Neural progenitor cell (in vitro differentiated cells): ENCODE results near the gene FLT3LG. TPM values are rescaled to one million over a fixed set of nuclear protein-coding genes. Genes with fewer than 3 reads are reported as not detected.

ENCODE experiments used
- DNase-seq: peaks from one replicate; pipeline ENCODE4 v3.0.0-alpha.2; 2016; ENCODE audit warnings: low spot score
- H2AFZ ChIP-seq: fragments of 200-600 bp; sonication (generic); replicated peaks from 2 replicates; pipeline ENCODE4 v1.6.1; 2016; ENCODE audit warnings: antibody characterized with exemption
- H3F3A ChIP-seq: fragments of 200-600 bp; sonication (generic); 2 replicates; pipeline ENCODE4 v1.6.1; 2016; ENCODE audit warnings: antibody characterized with exemption, low read depth
- H3K27ac ChIP-seq: fragments of 200-600 bp; sonication (generic); 2 replicates; pipeline ENCODE4 v1.5.1; 2016; ENCODE audit warnings: mild to moderate bottlenecking
- H3K27me3 ChIP-seq: fragments of 200-600 bp; sonication (generic); 2 replicates; pipeline ENCODE4 v1.6.1; 2016; ENCODE audit warnings: mild to moderate bottlenecking, moderate library complexity
- H3K36me3 ChIP-seq: fragments of 200-600 bp; sonication (generic); 2 replicates; pipeline ENCODE4 v1.5.1; 2016
- H3K4me1 ChIP-seq: fragments of 200-600 bp; sonication (generic); 2 replicates; pipeline ENCODE4 v1.6.1; 2016; ENCODE audit warnings: mixed run types
- H3K4me2 ChIP-seq: fragments of 200-600 bp; sonication (generic); 2 replicates; pipeline ENCODE4 v1.6.1; 2016
- H3K4me3 ChIP-seq: fragments of 200-600 bp; sonication (generic); 2 replicates; pipeline ENCODE4 v1.5.1; 2016
- H3K79me2 ChIP-seq: fragments of 200-600 bp; sonication (generic); 2 replicates; pipeline ENCODE4 v1.6.1; 2016; ENCODE audit warnings: low read depth
- H3K9ac ChIP-seq: fragments of 200-600 bp; sonication (generic); 2 replicates; pipeline ENCODE4 v1.6.1; 2016
- H3K9me3 ChIP-seq: fragments of 200-600 bp; sonication (generic); 2 replicates; pipeline ENCODE4 v1.5.1; 2016; ENCODE audit warnings: low read depth
- H4K20me1 ChIP-seq: fragments of 200-600 bp; sonication (generic); 2 replicates; pipeline ENCODE4 v1.6.1; 2016; ENCODE audit warnings: low read depth
- H3K27ac Mint-ChIP-seq: 3 replicates; pipeline ENCODE4 v1.8.0; 2021; ENCODE audit warnings: mixed read lengths
- H3K27me3 Mint-ChIP-seq: 2 replicates; pipeline ENCODE4 v1.8.0; 2022; ENCODE audit warnings: low read depth, mild to moderate bottlenecking, inconsistent platforms, moderate library complexity, mixed read lengths; ENCODE audit not compliant: insufficient read depth
- H3K36me3 Mint-ChIP-seq: 3 replicates; pipeline ENCODE4 v1.8.0; 2021; ENCODE audit warnings: mixed read lengths
- H3K4me1 Mint-ChIP-seq: 3 replicates; pipeline ENCODE4 v1.8.0; 2021; ENCODE audit warnings: mixed read lengths
- H3K4me3 Mint-ChIP-seq: 3 replicates; pipeline ENCODE4 v1.8.0; 2021; ENCODE audit warnings: mild to moderate bottlenecking, moderate library complexity, mixed read lengths
- H3K9me3 Mint-ChIP-seq: 3 replicates; pipeline ENCODE4 v1.8.0; 2020; ENCODE audit warnings: mixed read lengths
- EZH2 ChIP-seq: fragments of 200-600 bp; sonication (generic); IDR thresholded peaks from 2 replicates; pipeline ENCODE4 v1.6.1; 2017; ENCODE audit warnings: antibody characterized with exemption, mild to moderate bottlenecking, moderate library complexity
- EZH2phosphoT487 ChIP-seq: fragments of 200-600 bp; sonication (generic); IDR thresholded peaks from 2 replicates; pipeline ENCODE4 v1.6.1; 2017; ENCODE audit warnings: antibody characterized with exemption
- total RNA-seq: library from RNA; depleted of rRNA; stranded (reverse); fragments of >200 nt; gene quantifications from 2 replicates; pipeline ENCODE4 v1.2.3, GENCODE V29; 2015; ENCODE audit warnings: low replicate concordance
- TF ChIP-seq, protein P1 (sequence below): fragments of 200-600 bp; sonication (generic); IDR thresholded peaks from 2 replicates; pipeline ENCODE4 v1.5.1; 2017; ENCODE audit warnings: antibody characterized with exemption, mild to moderate bottlenecking

The FLT3LG gene
- total RNA-seq, 1 donor from 2014 or later = 0.24 TPM

DNA sequence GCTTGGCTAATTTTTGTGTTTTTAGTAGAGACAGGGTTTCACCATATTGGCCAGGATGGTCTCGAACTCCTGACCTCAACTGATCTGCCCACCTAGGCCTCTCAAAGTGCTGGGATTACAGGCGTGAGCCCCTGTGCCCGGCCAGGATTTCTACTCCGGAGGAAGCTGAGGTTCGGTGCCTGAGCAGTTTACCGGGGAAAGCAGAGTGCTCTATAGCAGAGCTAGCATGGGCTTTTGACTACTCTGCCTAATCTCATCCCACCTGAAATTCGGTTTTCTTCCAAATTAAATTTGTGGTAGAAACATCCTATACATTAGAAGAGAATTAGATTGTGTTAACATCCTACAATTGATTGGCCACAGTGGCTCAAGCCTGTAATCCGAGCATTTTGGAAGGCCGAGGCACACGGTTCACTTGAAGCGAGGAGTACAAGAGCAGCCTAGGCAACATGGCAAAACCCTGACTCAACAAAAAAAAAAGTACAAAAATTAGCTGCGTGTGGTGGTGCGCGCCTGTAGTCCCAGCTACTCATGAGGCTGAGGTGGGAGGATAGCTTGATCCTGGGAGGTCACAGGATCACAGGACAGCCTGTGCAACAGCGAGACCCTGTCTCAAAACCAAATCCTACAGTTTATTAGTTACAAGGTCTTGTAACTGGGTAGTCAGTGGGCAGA lies 15.0 kb downstream of the FLT3LG start:
- no peaks in the 10 kb centered on the region for H3K9me3 ChIP-seq

GRCh38 chr19:49489601-49490167 lies 15.7 kb downstream of the FLT3LG start:
- Mint-ChIP-seq H3K27ac (peak overlapping the region; percentile 98), H3K9me3 (no peaks in the 10 kb centered on the region), H3K27me3 (peaks cover 9% of the 10 kb centered on the region), H3K4me3 (peak overlapping the region; percentile 98), H3K4me1 (peaks cover 26% of the 10 kb centered on the region), H3K36me3 (peaks cover 33% of the 10 kb centered on the region)
- no peaks in the 10 kb centered on the region for H3K9me3 ChIP-seq
- H3K4me1 ChIP-seq = peaks cover 9% of the 10 kb centered on the region
- peak overlapping the region; percentile 99 for H3K4me2 ChIP-seq
- TF ChIP-seq EZH2 = no peak
- TF ChIP-seq EZH2phosphoT487 = no peak
- TF ChIP-seq, protein P1, sequence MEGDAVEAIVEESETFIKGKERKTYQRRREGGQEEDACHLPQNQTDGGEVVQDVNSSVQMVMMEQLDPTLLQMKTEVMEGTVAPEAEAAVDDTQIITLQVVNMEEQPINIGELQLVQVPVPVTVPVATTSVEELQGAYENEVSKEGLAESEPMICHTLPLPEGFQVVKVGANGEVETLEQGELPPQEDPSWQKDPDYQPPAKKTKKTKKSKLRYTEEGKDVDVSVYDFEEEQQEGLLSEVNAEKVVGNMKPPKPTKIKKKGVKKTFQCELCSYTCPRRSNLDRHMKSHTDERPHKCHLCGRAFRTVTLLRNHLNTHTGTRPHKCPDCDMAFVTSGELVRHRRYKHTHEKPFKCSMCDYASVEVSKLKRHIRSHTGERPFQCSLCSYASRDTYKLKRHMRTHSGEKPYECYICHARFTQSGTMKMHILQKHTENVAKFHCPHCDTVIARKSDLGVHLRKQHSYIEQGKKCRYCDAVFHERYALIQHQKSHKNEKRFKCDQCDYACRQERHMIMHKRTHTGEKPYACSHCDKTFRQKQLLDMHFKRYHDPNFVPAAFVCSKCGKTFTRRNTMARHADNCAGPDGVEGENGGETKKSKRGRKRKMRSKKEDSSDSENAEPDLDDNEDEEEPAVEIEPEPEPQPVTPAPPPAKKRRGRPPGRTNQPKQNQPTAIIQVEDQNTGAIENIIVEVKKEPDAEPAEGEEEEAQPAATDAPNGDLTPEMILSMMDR = no peak
- no peak overlapping the region for H2AFZ ChIP-seq
- peak overlapping the region; percentile 87 for H3K27ac ChIP-seq
- peak overlapping the region; percentile 97 for H3K4me3 ChIP-seq
- peaks cover 37% of the 10 kb centered on the region for H3K79me2 ChIP-seq
- peaks cover 4% of the 10 kb centered on the region for H3K36me3 ChIP-seq
- peaks cover 42% of the 10 kb centered on the region for H4K20me1 ChIP-seq
- H3K9ac ChIP-seq = no peak overlapping the region
- H3K27me3 ChIP-seq = no peaks in the 10 kb centered on the region
- peaks cover 76% of the 10 kb centered on the region for H3F3A ChIP-seq
- DNase-seq = peak; percentile 2

More for the DNA sequence above, 15.0 kb downstream of the FLT3LG start:
- Histone ChIP-seq H3K4me1 (peaks cover 9% of the 10 kb centered on the region), H3K27ac (peak overlapping the region; percentile 87), H3K4me3 (peak overlapping the region; percentile 97), H3K36me3 (peaks cover 4% of the 10 kb centered on the region), H3K27me3 (no peaks in the 10 kb centered on the region), H3F3A (peaks cover 71% of the 10 kb centered on the region), H2AFZ (no peak overlapping the region), H3K79me2 (peaks cover 37% of the 10 kb centered on the region), H3K4me2 (peak overlapping the region; percentile 99), H3K9ac (peak overlapping the region; percentile 99), H4K20me1 (peaks cover 42% of the 10 kb centered on the region)
- H3K4me3 Mint-ChIP-seq = peak overlapping the region; percentile 98
- H3K27ac Mint-ChIP-seq = peak overlapping the region; percentile 98
- H3K36me3 Mint-ChIP-seq = peaks cover 33% of the 10 kb centered on the region
- TF ChIP-seq EZH2 (no peak), EZH2phosphoT487 (no peak)
- TF ChIP-seq, protein P1 = no peak
- no peaks in the 10 kb centered on the region for H3K9me3 Mint-ChIP-seq
- peaks cover 9% of the 10 kb centered on the region for H3K27me3 Mint-ChIP-seq
- peak; percentile 16 for DNase-seq
- peaks cover 26% of the 10 kb centered on the region for H3K4me1 Mint-ChIP-seq

DNA sequence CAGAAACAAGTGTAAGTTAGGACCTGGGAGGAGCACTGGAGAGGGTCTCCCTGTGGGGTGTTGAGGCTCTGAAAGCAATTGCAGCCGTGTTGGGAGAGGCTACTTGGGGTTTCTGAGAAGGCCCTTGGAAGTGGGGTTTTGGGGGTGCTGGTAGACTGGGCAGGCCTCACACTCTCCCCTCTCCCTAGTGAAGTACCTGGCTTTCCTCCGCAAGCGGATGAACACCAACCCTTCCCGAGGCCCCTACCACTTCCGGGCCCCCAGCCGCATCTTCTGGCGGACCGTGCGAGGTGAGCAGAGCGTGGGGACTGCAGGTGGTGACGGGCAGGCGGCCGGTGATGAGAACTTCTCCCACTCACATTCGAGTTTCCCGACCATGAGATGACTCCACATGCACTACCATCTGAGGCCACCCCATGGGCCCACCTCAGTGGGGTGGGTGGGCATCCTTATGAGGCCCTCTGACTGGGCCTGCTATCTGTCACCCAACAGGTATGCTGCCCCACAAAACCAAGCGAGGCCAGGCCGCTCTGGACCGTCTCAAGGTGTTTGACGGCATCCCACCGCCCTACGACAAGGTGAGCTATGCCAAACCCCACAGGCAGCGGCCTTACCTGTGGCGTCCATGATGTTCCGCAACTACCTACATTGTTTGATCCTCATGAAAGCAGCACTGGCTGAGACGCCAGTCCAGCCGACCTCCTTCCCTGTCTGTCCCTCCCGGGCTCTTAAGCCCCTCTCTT lies 16.4 kb downstream of the FLT3LG start:
- Mint-ChIP-seq H3K4me3 (peak overlapping the region; percentile 98), H3K36me3 (peaks cover 33% of the 10 kb centered on the region), H3K27me3 (peaks cover 8% of the 10 kb centered on the region), H3K9me3 (no peaks in the 10 kb centered on the region), H3K4me1 (peaks cover 30% of the 10 kb centered on the region), H3K27ac (no peak overlapping the region)
- TF ChIP-seq, protein P1 = no peak
- no peak for TF ChIP-seq EZH2
- TF ChIP-seq EZH2phosphoT487 = no peak
- Histone ChIP-seq H3K4me3 (no peak overlapping the region), H3F3A (peaks cover 83% of the 10 kb centered on the region), H3K4me2 (no peak overlapping the region), H3K27me3 (no peaks in the 10 kb centered on the region), H4K20me1 (peaks cover 42% of the 10 kb centered on the region), H2AFZ (no peak overlapping the region), H3K4me1 (peaks cover 9% of the 10 kb centered on the region), H3K27ac (peak overlapping the region; percentile 87), H3K9me3 (no peaks in the 10 kb centered on the region), H3K36me3 (peaks cover 4% of the 10 kb centered on the region), H3K9ac (no peak overlapping the region), H3K79me2 (peaks cover 37% of the 10 kb centered on the region)
- DNase-seq = no peak
